DMS53 (cell line): Measurements from ENCODE around the gene PHOSPHO2.

Source experiments
- DNase-seq: peaks from one replicate; lab custom pipeline; 2025; lab: John Stamatoyannopoulos, UW

PHOSPHO2 gene, protein sequence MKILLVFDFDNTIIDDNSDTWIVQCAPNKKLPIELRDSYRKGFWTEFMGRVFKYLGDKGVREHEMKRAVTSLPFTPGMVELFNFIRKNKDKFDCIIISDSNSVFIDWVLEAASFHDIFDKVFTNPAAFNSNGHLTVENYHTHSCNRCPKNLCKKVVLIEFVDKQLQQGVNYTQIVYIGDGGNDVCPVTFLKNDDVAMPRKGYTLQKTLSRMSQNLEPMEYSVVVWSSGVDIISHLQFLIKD

DNA sequence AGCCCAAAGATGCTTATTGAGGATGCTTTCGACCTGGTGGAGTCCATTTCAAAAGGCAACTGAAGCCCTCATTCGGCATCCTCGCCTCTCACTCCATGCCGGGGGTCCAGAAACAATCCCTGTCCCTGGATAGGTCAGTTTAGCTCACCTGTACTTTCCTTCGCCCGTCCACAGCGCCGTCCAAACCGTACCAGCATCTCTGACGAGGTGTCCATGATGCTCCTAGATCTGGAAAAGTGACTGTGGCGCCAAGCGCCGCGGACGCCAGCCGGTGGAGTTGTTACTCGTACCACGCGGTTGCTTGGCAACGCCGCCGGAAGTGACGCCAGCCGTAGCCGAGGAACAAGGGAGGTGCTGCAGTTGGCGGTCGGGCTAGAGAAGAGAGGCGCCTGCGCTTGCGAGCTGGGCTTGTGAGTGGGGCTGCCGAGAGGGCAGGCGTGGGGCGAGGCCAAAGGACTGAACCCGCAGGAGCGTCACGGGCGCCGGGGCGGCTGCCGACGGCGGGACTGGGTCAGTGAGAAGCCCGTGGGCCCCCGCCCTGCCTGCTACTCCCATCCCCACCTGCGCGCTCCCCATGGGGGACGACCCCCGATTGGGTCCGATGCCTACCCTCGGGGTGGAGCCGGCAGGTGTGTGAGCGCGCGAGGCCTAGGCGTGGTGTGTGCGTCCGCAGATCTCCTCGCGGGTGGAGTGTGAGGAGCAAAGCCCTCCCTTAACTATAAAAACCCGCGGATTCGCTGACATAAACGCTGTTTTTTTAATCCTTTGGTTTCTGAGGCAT is at the start of gene PHOSPHO2, which contains the start of gene CFAP210:
TSS of gene PHOSPHO2 (plus strand) at position 357 of the 781 bp plus-strand sequence. CDS start 6,503 bp downstream, outside the sequence.
TSS of gene CFAP210 (minus strand) at position 293 of the 781 bp plus-strand sequence. CDS start at position 215, 78 bp downstream.
- DNase-seq, result peak; percentile 100

DNA sequence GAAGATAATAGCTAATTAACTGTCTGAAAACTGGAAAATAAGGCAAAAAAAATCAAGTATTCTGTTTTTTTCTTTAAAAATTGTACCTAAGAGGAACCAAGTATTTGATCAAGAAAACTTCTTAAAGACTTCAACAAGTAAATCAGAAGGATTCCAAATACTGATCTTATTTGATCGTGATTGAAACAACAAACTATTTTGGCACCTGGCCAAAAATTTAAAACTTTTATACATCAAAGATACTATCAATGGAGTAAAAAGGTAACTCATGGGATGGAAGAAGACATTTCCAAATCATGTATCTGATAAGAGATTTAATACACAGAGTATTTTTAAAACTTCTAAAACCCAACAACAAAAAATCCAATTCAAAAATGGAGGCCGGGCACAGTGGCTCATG is 46.8 kb upstream of the PHOSPHO2 start:
- no peak for DNase-seq

DNA sequence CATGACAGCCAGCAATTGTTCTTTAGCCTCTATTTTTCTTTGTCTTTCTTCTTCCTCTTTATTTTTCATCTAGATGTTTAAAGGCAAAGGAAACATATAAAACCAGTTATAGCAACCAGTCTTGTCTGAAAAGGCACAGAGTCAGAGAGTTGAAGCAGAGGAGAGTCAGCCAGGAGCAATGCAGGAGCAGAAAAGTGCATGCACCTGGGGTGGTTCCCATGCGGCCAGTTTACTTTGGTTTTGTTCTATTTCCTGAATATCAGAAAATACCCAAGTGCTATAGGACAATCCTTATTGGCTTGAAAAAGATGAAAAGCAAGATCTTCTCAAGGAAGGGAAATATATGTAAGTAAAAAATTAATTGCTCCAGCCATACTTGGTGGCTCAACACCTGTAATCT is 45.0 kb upstream of the PHOSPHO2 start:
- DNase-seq, result peak; percentile 23

DNA sequence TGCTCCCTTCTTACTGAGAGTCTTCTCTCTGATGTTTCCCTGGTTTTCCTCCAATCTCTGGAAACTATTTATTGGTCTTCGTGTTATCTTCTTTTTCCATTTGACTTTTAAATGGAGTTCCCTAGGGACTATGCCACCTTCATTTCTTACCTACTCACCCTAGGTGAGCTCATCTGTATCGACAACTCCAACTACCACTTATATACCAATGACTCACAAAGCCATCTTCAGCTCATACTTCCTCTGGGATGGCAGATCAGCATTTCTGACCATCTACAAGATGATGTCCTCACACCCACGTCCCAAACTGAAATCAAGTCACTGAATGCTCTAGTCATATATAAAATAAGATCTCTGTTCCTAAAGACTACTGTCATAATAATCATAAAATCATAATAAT is 40.6 kb upstream of the PHOSPHO2 start:
- DNase-seq, result peak; percentile 70

DNA sequence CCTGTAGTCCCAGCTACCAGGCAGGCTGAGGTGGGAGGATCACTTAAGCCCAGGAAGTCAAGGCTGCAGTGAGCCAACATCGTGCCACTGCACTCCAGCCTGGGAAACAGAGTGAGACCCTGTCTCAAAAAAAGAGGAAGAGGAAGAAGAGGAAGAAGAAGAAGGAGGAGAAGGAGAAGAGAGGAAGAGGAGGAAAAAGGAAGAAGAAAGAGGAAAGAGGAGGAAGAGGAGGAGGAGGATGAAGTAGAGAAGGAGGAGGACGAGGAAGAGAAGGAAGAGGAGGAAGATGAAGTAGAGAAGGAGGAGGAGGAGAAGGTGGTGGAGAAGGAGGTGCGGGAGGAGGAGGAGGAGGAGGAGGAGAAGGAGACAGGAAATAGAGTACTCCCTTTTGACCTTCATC is 38.1 kb upstream of the PHOSPHO2 start:
- no peak for DNase-seq

DNA sequence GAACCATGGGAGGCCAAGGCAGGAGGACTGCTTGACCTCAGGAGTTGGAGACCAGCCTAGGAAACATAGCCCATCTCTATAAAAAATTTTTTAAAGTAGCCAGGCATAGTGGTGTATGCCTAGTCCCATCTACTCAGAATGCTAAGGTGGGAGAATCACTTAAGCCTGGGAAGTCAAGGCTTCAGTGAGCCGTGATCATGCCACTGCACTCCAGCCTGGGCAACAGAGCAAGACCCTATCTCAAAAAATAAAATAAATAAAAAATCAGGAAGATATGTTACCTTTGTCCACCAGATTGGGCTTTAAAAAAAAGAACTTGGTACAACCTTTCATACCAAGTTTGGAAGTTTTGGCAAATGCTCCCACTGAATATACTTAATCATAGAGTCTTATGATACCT is 35.4 kb upstream of the PHOSPHO2 start:
- no peak for DNase-seq

DNA sequence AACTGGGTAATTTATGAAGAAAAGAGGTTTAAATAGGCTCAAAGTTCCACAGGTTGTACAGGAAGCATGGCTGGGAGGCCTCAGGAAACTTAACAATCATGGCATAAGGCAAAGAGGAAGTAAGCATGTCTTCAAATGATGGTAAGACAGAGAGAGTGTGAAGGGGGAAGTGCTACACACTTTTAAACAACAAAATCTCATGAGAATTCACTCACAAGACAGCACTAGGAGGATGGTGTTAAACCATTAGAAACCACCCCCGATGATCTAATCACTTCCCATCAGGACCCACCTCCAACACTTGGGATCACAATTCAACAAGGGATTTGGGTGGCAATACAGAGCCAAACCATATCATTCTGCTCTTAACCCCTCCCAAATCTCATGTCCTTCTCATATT is 34.9 kb upstream of the PHOSPHO2 start:
- no peak for DNase-seq

DNA sequence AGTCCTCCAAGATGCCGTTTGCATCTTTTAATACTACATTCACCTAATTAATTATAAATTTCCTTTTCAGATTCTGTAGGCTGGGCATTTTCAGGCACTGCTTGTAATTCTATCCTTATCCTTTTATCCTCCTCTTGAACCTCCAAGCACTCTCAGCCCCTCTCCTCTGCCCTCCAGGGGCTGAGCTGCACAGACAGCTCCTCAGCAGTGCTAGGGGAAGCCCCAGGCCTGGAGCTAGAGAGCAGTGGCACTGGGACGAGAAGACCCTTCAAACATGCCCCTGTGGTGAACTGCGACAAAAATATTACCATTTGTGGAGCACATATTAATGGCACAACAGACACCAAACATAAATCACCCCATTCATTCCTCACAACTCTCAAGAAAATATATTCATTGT is 33.0 kb upstream of the PHOSPHO2 start:
- no peak for DNase-seq

DNA sequence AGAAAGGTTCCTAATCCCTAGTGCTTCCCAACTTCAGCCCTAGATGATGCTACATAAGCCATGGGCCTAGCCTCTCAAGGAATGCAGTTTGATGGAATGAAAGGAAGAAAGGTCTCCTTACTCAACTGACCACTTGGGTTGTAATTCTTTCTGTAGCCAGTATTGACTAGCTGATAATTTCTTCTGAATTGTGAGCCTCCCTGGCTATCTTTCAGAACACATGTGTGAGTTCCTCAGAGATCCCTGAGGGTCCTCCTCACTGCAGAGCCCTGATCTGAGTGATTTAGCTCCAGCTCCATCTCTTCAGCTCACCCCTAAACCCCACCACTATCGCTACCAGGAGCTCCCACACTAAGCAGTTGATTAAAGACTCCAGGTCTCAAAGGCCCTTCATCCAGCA is 31.5 kb upstream of the PHOSPHO2 start:
- DNase-seq, result no peak

DNA sequence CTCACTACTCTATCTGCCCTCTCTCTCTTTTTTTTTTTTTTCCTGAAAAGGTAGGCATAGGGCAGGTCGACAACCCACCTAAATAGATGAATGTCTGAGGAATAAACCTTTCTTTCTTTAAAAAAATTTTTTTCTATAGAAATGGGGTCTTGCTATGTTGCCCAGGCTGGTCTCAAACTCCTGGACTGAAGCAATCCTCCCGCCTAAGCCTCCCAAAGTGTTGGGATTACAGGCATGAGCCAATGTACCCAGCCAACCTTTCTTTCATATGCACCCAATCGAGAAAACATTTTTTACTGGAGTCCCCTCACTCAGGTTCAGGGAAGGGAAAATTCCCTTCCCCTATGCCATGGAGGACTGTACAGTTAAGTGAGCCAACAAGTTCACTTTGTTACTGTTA is 31.0 kb upstream of the PHOSPHO2 start:
- no peak for DNase-seq

DNA sequence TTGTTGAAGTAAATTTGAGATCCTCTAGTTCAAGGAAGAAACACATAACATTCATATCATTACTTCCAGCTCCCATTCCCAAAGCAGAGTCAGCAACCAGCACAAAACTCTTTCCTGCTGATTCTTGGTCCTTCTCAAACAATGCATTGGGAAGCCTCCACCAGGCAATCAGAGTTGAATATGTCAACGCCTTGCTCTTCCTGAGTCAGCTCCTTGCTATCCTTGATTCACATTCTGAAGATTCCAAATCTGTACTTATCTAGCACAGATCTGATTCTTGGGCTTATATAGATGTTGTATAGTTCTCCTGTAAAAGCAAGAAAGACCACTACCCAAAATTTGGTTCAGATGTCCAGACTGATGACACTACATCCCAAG is 29.7 kb upstream of the PHOSPHO2 start:
- DNase-seq, result no peak

DNA sequence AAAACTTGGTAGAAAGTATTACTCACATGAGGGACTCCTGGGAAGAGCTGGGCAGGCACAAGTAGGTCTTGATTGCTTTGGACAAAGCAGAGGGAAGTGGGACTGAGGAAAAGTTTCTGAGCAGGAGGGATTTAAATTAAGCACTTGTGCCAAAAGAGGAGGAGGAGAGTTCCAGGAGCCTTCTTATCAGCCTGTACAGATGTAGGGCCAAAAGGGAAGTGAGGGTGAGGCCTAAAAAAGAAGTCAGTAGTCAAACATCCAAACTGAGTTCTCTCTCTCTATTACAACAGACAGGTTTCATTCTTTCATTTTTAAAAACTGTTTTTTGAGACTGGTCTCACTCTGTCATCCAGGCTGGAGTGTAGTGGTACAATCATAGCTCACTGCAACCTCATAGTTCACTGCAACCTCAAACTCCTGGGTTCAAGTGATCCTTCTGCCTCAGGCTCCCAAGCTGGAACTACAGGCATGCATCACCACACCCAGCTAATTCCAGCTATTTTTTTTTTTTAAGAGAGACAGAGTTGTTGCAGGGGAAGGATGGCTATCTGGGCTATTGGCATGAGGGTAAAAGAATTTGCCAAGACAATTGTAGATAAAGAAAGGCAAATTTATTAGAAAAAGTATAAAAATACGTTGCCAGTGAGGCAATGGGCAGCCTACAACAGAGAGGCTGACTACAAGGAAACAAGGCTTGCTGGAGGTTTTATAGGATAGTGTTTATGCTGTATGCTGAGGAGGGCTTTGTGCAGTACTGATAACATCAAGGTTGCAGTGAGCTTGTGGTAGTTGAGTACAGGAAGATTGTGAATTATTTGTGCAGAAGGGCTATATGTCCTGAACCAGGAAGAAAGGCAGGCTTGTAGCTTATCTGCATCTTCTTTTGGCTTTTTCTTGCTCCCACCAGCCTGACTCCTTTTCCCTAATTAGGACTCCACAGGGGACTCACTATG is 29.0 kb upstream of the PHOSPHO2 start:
- DNase-seq, result no peak

DNA sequence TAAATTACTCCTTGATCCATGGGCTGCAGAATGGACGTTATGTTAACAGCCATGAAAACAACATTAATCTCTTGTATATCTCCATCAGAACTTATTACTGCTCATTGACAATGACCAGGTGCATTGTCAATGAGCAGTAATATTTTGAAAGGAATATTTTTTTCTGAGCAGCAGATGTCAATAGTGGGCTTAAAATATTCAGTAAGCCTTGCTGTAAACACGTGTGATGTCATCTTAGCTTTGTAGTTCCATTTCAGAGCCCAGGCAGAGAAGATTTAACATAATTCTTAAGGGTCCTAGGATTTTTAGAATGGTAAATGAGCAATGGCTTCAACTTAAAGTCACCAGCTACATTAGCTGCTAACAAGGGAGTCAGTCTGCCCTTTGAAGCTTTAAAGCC is 26.7 kb upstream of the PHOSPHO2 start:
- no peak for DNase-seq

DNA sequence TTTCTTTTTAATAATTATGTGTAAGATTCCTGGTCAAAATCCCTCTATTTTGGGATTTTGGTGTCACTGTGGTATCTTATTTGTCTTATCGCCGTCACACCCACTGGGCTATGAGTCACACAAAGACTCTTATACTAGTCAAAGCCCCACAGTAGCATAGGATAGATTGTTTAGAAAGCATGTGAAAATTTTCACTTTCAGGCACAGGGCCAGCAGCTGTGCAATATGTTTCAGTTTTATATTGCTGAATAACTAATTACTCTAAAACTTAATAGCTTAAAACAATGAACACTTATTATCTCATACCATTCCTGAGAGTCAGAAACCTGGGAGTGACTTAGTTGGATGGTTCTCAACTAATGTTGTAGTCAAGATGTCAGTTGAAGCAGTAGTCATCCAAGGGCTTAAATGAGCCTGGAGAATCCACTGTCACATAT is 24.0 kb upstream of the PHOSPHO2 start:
- no peak for DNase-seq

DNA sequence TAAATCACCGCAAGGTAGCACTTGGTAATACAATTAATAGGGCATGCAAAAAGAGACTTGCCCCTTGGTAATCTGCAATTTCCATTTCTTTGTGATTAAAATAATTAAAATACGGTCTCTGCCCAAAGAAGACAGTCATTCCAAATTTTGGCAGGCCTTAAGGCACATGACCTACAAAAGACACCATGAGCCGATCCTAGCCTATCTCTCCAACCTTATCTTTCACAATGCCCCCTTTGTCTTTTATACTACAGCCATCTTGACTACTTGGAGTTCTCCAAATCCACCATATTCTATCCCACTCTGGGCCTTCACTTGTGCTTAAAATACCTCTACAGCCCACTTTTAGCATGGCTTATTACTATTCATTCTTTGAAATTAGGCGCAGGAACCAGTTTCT is 23.3 kb upstream of the PHOSPHO2 start:
- no peak for DNase-seq

DNA sequence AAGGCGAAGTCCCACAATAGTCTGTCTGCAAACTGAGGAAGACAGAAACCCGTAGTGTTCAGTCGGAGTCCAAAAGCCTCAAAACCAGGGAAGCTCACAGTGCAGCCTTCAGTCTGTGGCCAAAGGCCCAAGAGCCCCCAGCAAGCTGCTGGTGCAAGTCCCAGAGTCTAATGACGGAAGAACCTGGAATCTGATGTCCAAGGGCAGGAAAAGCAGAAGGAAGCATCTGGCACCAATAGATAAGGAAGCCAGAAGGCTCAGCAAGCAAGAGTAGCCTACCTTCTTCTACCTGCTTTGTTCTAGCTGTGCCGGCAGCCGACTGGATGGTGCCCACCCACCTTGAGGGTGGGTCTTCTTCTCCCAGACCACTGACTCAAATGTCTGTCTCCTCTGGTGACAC is 21.9 kb upstream of the PHOSPHO2 start:
- DNase-seq, result no peak

DNA sequence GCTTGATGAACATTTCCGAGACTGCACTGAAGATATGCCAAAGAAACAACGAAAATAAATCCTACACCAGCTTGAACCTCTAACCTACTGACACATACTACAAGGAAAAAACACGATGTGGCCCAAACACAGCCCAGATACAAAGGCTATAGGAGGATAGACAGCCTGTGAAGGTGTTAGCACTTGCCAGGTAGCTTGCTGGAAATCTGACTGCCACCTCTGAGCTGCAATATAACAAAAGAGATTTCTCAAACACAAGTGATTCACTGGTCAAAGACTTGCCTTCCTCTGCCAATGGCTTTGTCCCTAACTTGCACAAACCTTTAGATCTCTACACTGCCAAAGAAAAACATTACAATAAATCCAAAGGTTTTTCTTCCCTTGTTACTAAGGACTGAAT is 21.2 kb upstream of the PHOSPHO2 start:
- DNase-seq, result no peak

DNA sequence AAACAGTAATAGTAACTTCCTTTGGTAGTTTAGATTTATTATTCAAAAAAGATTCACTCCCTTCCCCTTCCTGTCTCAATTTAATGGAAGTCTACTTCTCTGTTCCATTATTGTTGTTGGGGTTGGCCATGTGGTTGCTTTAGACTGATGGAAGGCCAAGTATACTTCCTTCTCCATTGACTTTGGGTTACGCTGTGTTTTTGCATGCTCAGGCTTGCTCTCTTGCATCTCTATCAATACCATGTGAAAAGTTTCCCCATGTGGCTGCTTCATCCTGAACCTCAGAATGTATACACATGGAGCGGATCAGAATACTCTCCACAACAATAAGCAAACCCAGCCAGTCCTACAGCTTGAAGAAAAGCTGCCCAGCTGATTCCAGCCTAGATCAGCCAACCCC is 20.3 kb upstream of the PHOSPHO2 start:
- DNase-seq, result no peak

DNA sequence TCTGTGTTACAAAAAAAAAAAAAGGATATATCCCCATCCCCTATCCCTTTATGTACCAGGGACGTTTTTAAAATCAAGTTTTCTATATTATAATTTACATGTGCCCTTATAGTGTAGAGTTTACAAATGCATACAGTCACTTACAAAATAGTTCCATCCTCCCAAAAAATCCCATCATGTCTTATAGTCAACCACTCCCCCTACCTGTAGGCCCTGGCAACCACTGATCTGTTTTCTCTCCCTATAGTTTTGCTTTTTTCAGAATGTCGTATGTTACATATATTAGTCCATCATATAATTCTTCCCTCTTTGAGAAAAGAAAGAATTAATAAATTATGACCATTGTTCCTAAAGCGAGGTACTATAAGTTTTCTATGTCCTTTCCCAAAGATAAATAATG is 17.9 kb upstream of the PHOSPHO2 start:
- no peak for DNase-seq

DNA sequence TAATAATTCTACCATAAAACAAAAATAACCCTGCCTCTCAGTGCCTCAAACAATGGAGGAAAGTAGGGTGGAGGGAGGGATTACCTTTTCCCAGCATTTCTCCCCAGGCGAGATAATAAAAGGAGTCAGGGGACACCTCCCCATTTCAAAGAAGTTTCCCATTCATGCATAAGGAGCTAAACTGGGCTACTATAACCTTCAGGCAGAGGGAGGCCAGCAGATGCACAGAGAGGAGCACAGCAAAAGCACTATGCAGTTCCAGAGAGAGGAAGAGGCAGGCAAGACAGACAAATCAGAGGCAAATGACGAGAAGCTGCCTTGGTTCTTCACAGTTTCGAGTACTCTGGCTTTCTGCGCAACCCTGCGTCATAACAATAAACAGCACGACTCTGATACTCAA is 17.4 kb upstream of the PHOSPHO2 start:
- DNase-seq, result no peak

DNA sequence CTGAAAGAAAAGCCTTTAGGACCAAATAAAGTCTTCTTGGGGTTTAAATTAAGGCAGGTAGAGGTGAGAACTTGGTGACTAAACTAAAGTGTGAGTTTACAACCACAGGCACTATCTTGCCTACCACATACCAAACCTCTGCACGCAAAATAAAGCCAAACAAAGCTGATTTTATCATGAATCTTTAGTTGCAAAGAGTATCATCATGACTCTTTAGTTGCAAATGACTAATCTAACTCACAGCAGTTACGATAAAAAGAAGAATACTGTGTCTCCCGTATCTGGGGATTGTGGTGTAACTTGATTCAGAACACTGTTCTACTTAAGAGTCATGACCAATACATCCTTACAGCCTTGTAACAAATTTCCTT is 11.2 kb upstream of the PHOSPHO2 start:
- DNase-seq, result no peak

DNA sequence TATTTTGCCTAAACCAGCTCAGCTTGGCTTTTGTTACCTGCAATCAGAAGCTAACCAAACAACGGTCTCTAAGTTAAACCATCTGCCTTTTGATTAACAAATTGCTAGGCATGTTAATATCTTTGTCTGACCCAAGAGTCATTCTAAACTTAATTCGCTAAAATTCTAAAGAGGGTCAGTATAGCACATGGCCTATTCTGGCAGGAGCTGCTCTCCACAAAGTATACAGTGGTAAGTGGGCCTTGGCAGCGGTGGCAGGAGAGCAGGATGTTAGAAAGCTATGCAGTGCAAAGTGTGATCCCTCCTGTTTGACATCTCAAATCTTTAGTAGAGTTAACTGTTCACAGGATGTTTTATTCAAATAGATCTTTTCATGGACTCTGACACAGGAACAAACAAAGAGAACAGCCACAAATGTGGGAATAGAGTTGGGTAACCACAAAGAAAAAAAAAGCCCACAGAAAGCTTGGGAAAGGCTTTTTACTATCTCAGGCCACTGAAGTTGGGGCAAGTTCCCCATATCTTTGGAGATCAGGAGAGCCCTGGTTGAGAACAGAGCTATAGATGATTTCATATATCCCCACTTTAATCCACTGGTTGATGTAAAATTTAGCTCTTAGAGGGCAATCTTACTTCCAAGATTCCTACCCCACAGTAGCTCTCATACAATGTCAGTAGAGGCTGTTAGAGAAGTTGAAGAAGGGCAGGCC is 10.7 kb upstream of the PHOSPHO2 start:
- peak; percentile 21 for DNase-seq
